ENCODE results near the gene DLX2.

- TF ChIP-seq CTCF (IDR thresholded peaks at IDR 0.05) (no peak), CHD2 (IDR thresholded peaks at IDR 0.05; ENCODE audit: low read length, partially characterized antibody) (no peak), EP300 (IDR thresholded peaks at IDR 0.05) (no peak), POLR2A (IDR thresholded peaks at IDR 0.05; ENCODE audit: low read length) (no peak), HOXA7 (CRISPR knock-in tag; IDR thresholded peaks at IDR 0.05) (no peak), MAFK (IDR thresholded peaks at IDR 0.05; ENCODE audit: partially characterized antibody) (no peak), REST (IDR thresholded peaks at IDR 0.05) (no peak), USF2 (IDR thresholded peaks at IDR 0.05) (no peak), CEBPB (IDR thresholded peaks at IDR 0.05) (no peak), JUN (IDR thresholded peaks at IDR 0.05) (no peak), RNF2 (IDR thresholded peaks at IDR 0.05; ENCODE audit: borderline replicate concordance, low read depth) (no peak), MAZ (IDR thresholded peaks at IDR 0.05; ENCODE audit: borderline replicate concordance, low read depth, low read length) (no peak), PBX3 (IDR thresholded peaks at IDR 0.05) (no peak), EHF (CRISPR knock-in tag; IDR thresholded peaks at IDR 0.05) (no peak)
Measured at GRCh38 chr2:172053486-172053885, 49.2 kb downstream of the DLX2 start.

All from A549 (cell line).